Heart left ventricle (tissue), 16 donors: ENCODE results near the gene ELAVL2. TPM values are rescaled to one million over a fixed set of nuclear protein-coding genes. Genes with fewer than 3 reads are reported as not detected.

Experiments
- ATAC-seq, 4 donors: fragments of 200-7000 bp; cut with Tn5 transposase; one replicate each; pipeline ENCODE4 v1.9.1; 2020 to 2022; ENCODE audit warnings: moderate library complexity in 4 of 4, mild to moderate bottlenecking in 3 of 4, moderate number of reproducible peaks in 1 of 4
- DNase-seq, 5 donors: peaks; one replicate each; pipeline ENCODE4 v3.0.0-alpha.2; 2020
- H3K27ac ChIP-seq, 12 donors: fragments of 200-600 bp; sonication (generic) in 4 of 12; one replicate each; pipeline versions ENCODE4 v1.5.0 to v1.8.0; 2016 to 2022; ENCODE audit warnings: mild to moderate bottlenecking in 2 of 12
- H3K27me3 ChIP-seq, 9 donors: fragments of 200-600 bp; sonication (generic) in 2 of 9; one replicate each; pipeline versions ENCODE4 v1.5.1 to v1.8.0; 2016 to 2022; ENCODE audit warnings: mild to moderate bottlenecking in 3 of 9
- H3K36me3 ChIP-seq, 9 donors: fragments of 200-600 bp; sonication (generic) in 2 of 9; one replicate each; pipeline versions ENCODE4 v1.5.0 to v1.8.0; 2018 to 2022; ENCODE audit warnings: mild to moderate bottlenecking in 2 of 9
- H3K4me1 ChIP-seq, 12 donors: fragments of 200-600 bp; sonication (generic) in 4 of 12; one replicate each; pipeline versions ENCODE4 v1.5.0 to v1.8.0; 2016 to 2022; ENCODE audit warnings: mild to moderate bottlenecking in 3 of 12
- H3K4me3 ChIP-seq, 12 donors: fragments of 200-600 bp; sonication (generic) in 4 of 12; one replicate each; pipeline versions ENCODE4 v1.5.0 to v1.8.0; 2017 to 2022; ENCODE audit warnings: mild to moderate bottlenecking in 9 of 12, moderate library complexity in 4 of 12
- H3K9me3 ChIP-seq, 12 donors: fragments of 200-600 bp; sonication (generic) in 4 of 12; one replicate each; pipeline versions ENCODE4 v1.5.0 to v1.8.0; 2016 to 2022; ENCODE audit warnings: mild to moderate bottlenecking in 1 of 12
- CTCF ChIP-seq, 12 donors: fragments of 200-600 bp; sonication (generic) in 4 of 12; IDR thresholded peaks; one replicate each; pipeline versions ENCODE4 v1.5.0 to v1.8.0; 2018 to 2022; ENCODE audit warnings: antibody characterized with exemption in 12 of 12, mild to moderate bottlenecking in 5 of 12
- POLR2A ChIP-seq, 2 donors: fragments of 450-650 bp; IDR thresholded peaks; one replicate each; pipeline ENCODE4 v1.6.1; 2017; ENCODE audit warnings: antibody characterized with exemption in 2 of 2, mild to moderate bottlenecking in 2 of 2, moderate library complexity in 2 of 2
- WGBS, 4 donors: extraction: QIAGEN DNeasy Blood & Tissue Kit in 2 of 4; methylation state at CpG; one replicate each; pipeline versions ENCODE4 v1.1.5 to v1.1.7; 2013 to 2018; 5-methylcytosine and 5-hydroxymethylcytosine counted together
- intact Hi-C, 10 donors: fragments of 100-400 bp; cut with DNase I; formaldehyde crosslinking; loops; one replicate each; pipeline versions ENCODE4 v1.11.1 to v1.14.2; 2022
- polyA plus RNA-seq, 2 donors: library from polyadenylated mRNA; stranded (reverse); fragments of 200-250 nt; gene quantifications; one replicate each; pipeline ENCODE4 v1.2.3, GENCODE V29; 2013
- total RNA-seq, 9 donors: library from RNA; depleted of rRNA in 2 of 9; stranded (reverse); fragments of >200 nt in 2 of 9; fragmentation: NEBNext Ultra II Directional in 3 of 9; extraction: Animal tissue kit (Norgen Biotek cat#: 25700) in 3 of 9; gene quantifications; one replicate each; pipeline versions ENCODE4 v1.1.0 to v1.2.4, GENCODE V29; 2016 to 2023
- donor health status: ischemic (EF 13 %, LVEDD 7.1; RV severe dilation, severe dysfunction).
- donor health status: healthy with polysubstance abuse.
- donor health status: DM: no; HTN: yes; CAD: no.
- donor health status: DM: no; HTN: no; CAD: no.
- donor health status: ischemic (EF 25% LVEDD 6.9; RV normal size, moderate dysfunction).
- donor health status: ischemic (EF 25% LVEDD 5.7; RV mildly dilated, moderate dysfunction).
- donor health status: healthy.
- donor health status: DM: yes; HTN: yes; CAD: no.
- donor health status: ischemic (EF 35%, LVEDD 5.7; RV mildly dilated, moderate dysfunction).
- donor health status: nonischemic (EF 11% LVEDD 7.7; RV severe dilation, severe dysfunction).
- donor health status: DM: yes; HTN: yes; CAD: no.
- donor health status: PGD.
- donor health status: ischemic (EF 29% LVEDD 5.4; RV normal size, mild dysfunction).
- donor health status: nonischemic (EF 23%, LVEDD 6.1; RV moderate dilation, normal function).

Gene ELAVL2
- total and polyA plus RNA-seq, 11 donors = 0.08 to 0.30 (median 0.19) TPM; not detected in 6

- ATAC-seq (no peak), DNase-seq (no peak)
- Histone ChIP-seq H3K9me3 (no peaks in the 10 kb centered on the region), H3K27me3 (no peaks in the 10 kb centered on the region), H3K36me3 (no peaks in the 10 kb centered on the region), H3K4me1 (no peaks in the 10 kb centered on the region), H3K4me3 (no peak overlapping the region), H3K27ac (no peak overlapping the region)
- TF ChIP-seq CTCF (IDR thresholded peaks at IDR 0.05) (no peak), POLR2A (IDR thresholded peaks at IDR 0.05) (no peak)
- whole genome bisulfite sequencing, 4 donors = 62 to 73% (median 67%) methylated on average over 6 of the region's 6 CpGs
- intact Hi-C loops = no loop called here
Observed at GRCh38 chr9:23672151-23672550, 153.9 kb downstream of the ELAVL2 start.

- ATAC-seq (no peak), DNase-seq (no peak)
- no peaks in the 10 kb centered on the region for H3K9me3 ChIP-seq
- no peaks in the 10 kb centered on the region for H3K4me1 ChIP-seq
- H3K4me3 ChIP-seq = no peak overlapping the region
- 94 to 100% (median 95%) methylated on average over 1 of the region's 1 CpG for WGBS, 4 donors
- H3K27me3 ChIP-seq = no peaks in the 10 kb centered on the region
- H3K36me3 ChIP-seq = no peaks in the 10 kb centered on the region
- intact Hi-C loops = no loop called here
- no peak for TF ChIP-seq CTCF (IDR thresholded peaks at IDR 0.05)
- no peak for TF ChIP-seq POLR2A (IDR thresholded peaks at IDR 0.05)
- H3K27ac ChIP-seq = no peak overlapping the region
Observed at GRCh38 chr9:23669776-23670175, 156.3 kb downstream of the ELAVL2 start.

- no peaks in the 10 kb centered on the region for H3K9me3 ChIP-seq
- no peak overlapping the region for H3K4me3 ChIP-seq
- no peaks in the 10 kb centered on the region for H3K27me3 ChIP-seq
- no peak for DNase-seq
- TF ChIP-seq CTCF (IDR thresholded peaks at IDR 0.05) (no peak), POLR2A (IDR thresholded peaks at IDR 0.05) (no peak)
- intact Hi-C loops = no loop called here
- 66 to 83% (median 78%) methylated on average over 2 of the region's 2 CpGs for WGBS, 4 donors
- no peaks in the 10 kb centered on the region for H3K4me1 ChIP-seq
- no peak for ATAC-seq
- H3K27ac ChIP-seq = no peak overlapping the region
- no peaks in the 10 kb centered on the region for H3K36me3 ChIP-seq
Observed at GRCh38 chr9:23665635-23666034, 160.4 kb downstream of the ELAVL2 start.

GRCh38 chr9:23665051-23665450, 161.0 kb downstream of the ELAVL2 start:
- intact Hi-C loops = no loop called here
- Histone ChIP-seq H3K36me3 (no peaks in the 10 kb centered on the region), H3K27me3 (no peaks in the 10 kb centered on the region), H3K9me3 (no peaks in the 10 kb centered on the region), H3K4me1 (peaks cover 0 to under 1% (median 0%) of the 10 kb centered on the region in 12 donors), H3K27ac (no peak overlapping the region), H3K4me3 (no peak overlapping the region)
- ATAC-seq = no peak
- TF ChIP-seq CTCF (IDR thresholded peaks at IDR 0.05) (no peak), POLR2A (IDR thresholded peaks at IDR 0.05) (no peak)
- no peak for DNase-seq
- WGBS, 4 donors = 50 to 68% (median 57%) methylated on average over 3 of the region's 3 CpGs
